ENCODE measurements around the gene MS4A2.

The MS4A2 gene

DNA sequence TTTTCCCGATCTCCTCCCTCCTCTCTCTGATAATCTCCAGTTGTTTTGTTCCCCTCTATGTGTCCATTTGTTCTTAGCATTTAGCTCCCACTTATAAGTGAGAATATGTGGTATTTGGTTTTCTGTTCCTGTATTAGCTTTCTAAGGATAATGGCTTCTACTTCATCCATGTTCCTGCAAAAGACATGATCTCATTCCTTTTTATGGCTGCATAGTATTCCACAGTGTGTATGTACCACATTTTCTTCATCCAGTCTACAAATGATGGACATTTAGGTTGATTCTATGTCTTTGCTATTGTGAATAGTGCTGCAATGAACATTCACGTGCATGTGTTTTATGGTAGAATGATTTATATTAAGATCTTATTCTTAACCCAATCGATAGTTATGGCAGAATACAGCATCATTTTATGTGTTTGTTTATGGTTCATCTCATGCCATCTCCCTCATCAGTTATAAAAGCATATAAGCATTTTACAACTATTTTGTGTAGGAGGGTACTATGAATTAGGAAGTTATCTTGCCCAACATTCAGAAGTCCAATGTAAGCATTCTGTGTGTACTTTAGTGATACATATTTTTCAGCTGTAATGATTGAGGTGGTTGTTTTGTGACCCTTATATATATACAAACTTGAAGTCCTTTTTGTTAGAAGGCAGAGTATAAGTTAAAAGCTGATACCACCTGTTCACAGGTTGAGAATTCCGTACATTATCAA, 28.8 kb upstream of the MS4A2 start:
- TF ChIP-seq MAX (IDR thresholded peaks at IDR 0.05) (no peak), TEAD4 (IDR thresholded peaks at IDR 0.05) (no peak), CEBPB (IDR thresholded peaks at IDR 0.05) (no peak), NFIC (IDR thresholded peaks at IDR 0.05) (no peak), EP300 (IDR thresholded peaks at IDR 0.05; ENCODE audit: borderline replicate concordance) (no peak), FOXM1 (IDR thresholded peaks at IDR 0.05; ENCODE audit: borderline replicate concordance, low read depth) (no peak), ZBTB7A (IDR thresholded peaks at IDR 0.05; ENCODE audit: low read depth) (no peak), RAD21 (IDR thresholded peaks at IDR 0.05; ENCODE audit: low read depth) (no peak), EGR1 (IDR thresholded peaks at IDR 0.05) (no peak), CREB1 (IDR thresholded peaks at IDR 0.05; ENCODE audit: low read depth) (no peak), TCF12 (IDR thresholded peaks at IDR 0.05; ENCODE audit: low read depth) (no peak), TAF1 (IDR thresholded peaks at IDR 0.05; ENCODE audit: low read depth) (no peak), YY1 (IDR thresholded peaks at IDR 0.05; ENCODE audit: low read depth) (no peak), REST (IDR thresholded peaks at IDR 0.05; ENCODE audit: low read depth) (no peak)
- TF ChIP-seq, protein P1, sequence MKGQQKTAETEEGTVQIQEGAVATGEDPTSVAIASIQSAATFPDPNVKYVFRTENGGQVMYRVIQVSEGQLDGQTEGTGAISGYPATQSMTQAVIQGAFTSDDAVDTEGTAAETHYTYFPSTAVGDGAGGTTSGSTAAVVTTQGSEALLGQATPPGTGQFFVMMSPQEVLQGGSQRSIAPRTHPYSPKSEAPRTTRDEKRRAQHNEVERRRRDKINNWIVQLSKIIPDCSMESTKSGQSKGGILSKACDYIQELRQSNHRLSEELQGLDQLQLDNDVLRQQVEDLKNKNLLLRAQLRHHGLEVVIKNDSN (IDR thresholded peaks at IDR 0.05) = no peak

DNA sequence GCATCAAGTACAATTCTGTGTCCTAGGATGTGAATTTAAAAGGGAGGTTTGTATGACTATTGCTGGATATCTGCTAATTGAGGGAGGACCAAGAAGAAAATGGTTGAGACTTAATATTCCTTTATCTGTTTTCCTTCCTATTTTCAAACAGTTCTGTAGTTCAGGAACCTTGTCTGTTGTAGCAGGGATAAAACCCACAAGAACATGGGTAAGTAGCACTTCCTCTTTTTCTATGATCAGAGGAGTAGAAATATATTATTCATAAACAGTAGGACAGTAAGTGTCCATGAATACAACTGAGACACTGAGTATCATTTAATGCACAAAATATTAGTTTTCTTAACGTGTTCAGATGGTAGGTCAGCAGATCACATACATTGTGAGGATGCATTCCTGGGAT, 24.4 kb upstream of the MS4A2 start:
- TF ChIP-seq MAX (IDR thresholded peaks at IDR 0.05) = no peak
- no peak for TF ChIP-seq TEAD4 (IDR thresholded peaks at IDR 0.05)
- TF ChIP-seq RAD21 (IDR thresholded peaks at IDR 0.05; ENCODE audit: low read depth) = no peak
- TF ChIP-seq TCF12 (IDR thresholded peaks at IDR 0.05; ENCODE audit: low read depth) = no peak
- TF ChIP-seq CEBPB (IDR thresholded peaks at IDR 0.05) = no peak
- TF ChIP-seq EP300 (IDR thresholded peaks at IDR 0.05; ENCODE audit: borderline replicate concordance) = no peak
- TF ChIP-seq REST (IDR thresholded peaks at IDR 0.05; ENCODE audit: low read depth) = no peak
- no peak for TF ChIP-seq TAF1 (IDR thresholded peaks at IDR 0.05; ENCODE audit: low read depth)
- TF ChIP-seq CREB1 (IDR thresholded peaks at IDR 0.05; ENCODE audit: low read depth) = no peak
- TF ChIP-seq NFIC (IDR thresholded peaks at IDR 0.05) = no peak
- TF ChIP-seq ZBTB7A (IDR thresholded peaks at IDR 0.05; ENCODE audit: low read depth) = no peak
- no peak for TF ChIP-seq YY1 (IDR thresholded peaks at IDR 0.05; ENCODE audit: low read depth)
- TF ChIP-seq, protein P1 (IDR thresholded peaks at IDR 0.05) = no peak
- TF ChIP-seq FOXM1 (IDR thresholded peaks at IDR 0.05; ENCODE audit: borderline replicate concordance, low read depth) = no peak
- TF ChIP-seq EGR1 (IDR thresholded peaks at IDR 0.05) = no peak

DNA sequence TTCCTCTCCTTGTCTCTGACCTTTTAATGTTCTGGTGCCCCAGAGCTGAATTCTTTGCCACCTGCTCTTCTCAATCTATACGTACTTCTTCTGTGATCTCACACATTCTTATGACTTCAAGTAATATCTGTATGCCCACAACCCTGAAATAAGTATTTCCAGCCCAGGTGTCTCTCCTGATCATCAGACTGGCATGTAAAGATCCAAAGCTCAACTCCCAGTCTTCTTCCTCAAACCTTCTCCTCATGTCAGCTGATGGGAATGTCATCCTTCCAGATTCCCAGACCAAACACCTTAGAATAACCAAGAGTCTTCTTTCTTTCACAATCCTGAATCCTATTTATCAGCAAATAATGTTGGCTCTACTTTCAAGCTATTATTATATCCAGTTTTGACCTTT, 22.7 kb upstream of the MS4A2 start:
- TF ChIP-seq YY1 (IDR thresholded peaks at IDR 0.05; ENCODE audit: low read depth) (no peak), CEBPB (IDR thresholded peaks at IDR 0.05) (no peak), FOXM1 (IDR thresholded peaks at IDR 0.05; ENCODE audit: borderline replicate concordance, low read depth) (no peak), RAD21 (IDR thresholded peaks at IDR 0.05; ENCODE audit: low read depth) (no peak), REST (IDR thresholded peaks at IDR 0.05; ENCODE audit: low read depth) (no peak), TEAD4 (IDR thresholded peaks at IDR 0.05) (no peak), EP300 (IDR thresholded peaks at IDR 0.05; ENCODE audit: borderline replicate concordance) (no peak), TCF12 (IDR thresholded peaks at IDR 0.05; ENCODE audit: low read depth) (no peak), ZBTB7A (IDR thresholded peaks at IDR 0.05; ENCODE audit: low read depth) (no peak), EGR1 (IDR thresholded peaks at IDR 0.05) (no peak), TAF1 (IDR thresholded peaks at IDR 0.05; ENCODE audit: low read depth) (no peak), NFIC (IDR thresholded peaks at IDR 0.05) (no peak), MAX (IDR thresholded peaks at IDR 0.05) (no peak), CREB1 (IDR thresholded peaks at IDR 0.05; ENCODE audit: low read depth) (no peak)
- TF ChIP-seq, protein P1 (IDR thresholded peaks at IDR 0.05) = no peak

Measured in Ishikawa (cell line).